HepG2 (cell line): ENCODE results near the gene ARHGEF7. TPM values are rescaled to one million over a fixed set of nuclear protein-coding genes. Genes with fewer than 3 reads are reported as not detected.

Experiments used
- ATAC-seq: fragments of 200-7000 bp; cut with Tn5 transposase; 3 replicates; pipeline ENCODE4 v1.9.1; 2020; ENCODE audit warnings: mild to moderate bottlenecking, moderate library complexity
- BruUV-seq: library from RNA; stranded (reverse); fragments of 400-500 nt; replicated peaks from 2 replicates; lab custom pipeline; 2021; lab: Mats Ljungman, UMichigan
- CTCF ChIA-PET: fragments of 300-600 bp; formaldehyde crosslinking; extraction: SDS; loops from one replicate; lab custom pipeline; 2021; ENCODE audit warnings: low total read pairs, inconsistent platforms, low intra/inter-chr PET ratio; lab: Yijun Ruan, JAX
- POLR2A ChIA-PET: fragments of 350-600 bp; sonication (Branson Sonifier 250); formaldehyde crosslinking; loops from one replicate; lab custom pipeline; 2020; ENCODE audit warnings: antibody characterized with exemption, inconsistent platforms; lab: Yijun Ruan, JAX
- DNase-seq: peaks from one replicate; pipeline ENCODE4 v3.0.0-alpha.2; 2015; ENCODE audit warnings: low spot score
- FAIRE-seq: peaks from 3 replicates; lab custom pipeline; 2011; peaks lifted over from hg19 to GRCh38; lab: Jason Lieb, UNC
- H2AFZ ChIP-seq: one replicate; pipeline ENCODE4 v1.6.1; 2011; ENCODE audit warnings: low read length, inconsistent platforms
- H3K27ac ChIP-seq: fragments of 300-600 bp; 3 replicates; pipeline ENCODE4 v1.8.0; 2011; ENCODE audit warnings: mixed run types, mild to moderate bottlenecking, mixed read lengths, low read length, inconsistent platforms; ENCODE audit not compliant: insufficient read depth; ENCODE audit errors: extremely low read length
- H3K27me3 ChIP-seq, 2 experiments: fragments of 200-600 bp in 1 of 2; 2 replicates in 1 of 2; 3 replicates in 1 of 2; pipeline versions ENCODE4 v1.6.0 to v1.8.0; 2011; ENCODE audit warnings: low read length in 2 of 2, mild to moderate bottlenecking in 2 of 2, moderate library complexity in 2 of 2, inconsistent platforms in 1 of 2; ENCODE audit not compliant: insufficient read depth in 2 of 2, control insufficient read depth in 1 of 2
- H3K36me3 ChIP-seq, 2 experiments: fragments of 200-600 bp in 1 of 2; replicated peaks in 1 of 2; 2 replicates in 1 of 2; 3 replicates in 1 of 2; pipeline versions ENCODE4 v1.5.1 to v1.8.0; 2011; ENCODE audit warnings: low read length in 2 of 2, inconsistent platforms in 1 of 2; ENCODE audit not compliant: insufficient read depth in 2 of 2, control insufficient read depth in 1 of 2
- H3K4me1 ChIP-seq: 2 replicates; pipeline ENCODE4 v1.5.1; 2012; ENCODE audit warnings: low read length, inconsistent platforms; ENCODE audit not compliant: insufficient read depth
- H3K4me2 ChIP-seq: 2 replicates; pipeline ENCODE4 v1.6.0; 2011; ENCODE audit warnings: low read depth, low read length, inconsistent platforms
- H3K4me3 ChIP-seq, 3 experiments: fragments of 200-600 bp in 1 of 3; sonication (generic), shearing (Covaris generic) in 1 of 3; replicated peaks in 1 of 3; 2 replicates each; pipeline ENCODE4 v1.5.1; 2011 to 2016; ENCODE audit warnings: low read length in 3 of 3, inconsistent platforms in 2 of 3, low read depth in 2 of 3, mild to moderate bottlenecking in 2 of 3, control low read depth in 1 of 3, mixed read lengths in 1 of 3; ENCODE audit not compliant: insufficient read depth in 1 of 3
- H3K79me2 ChIP-seq: one replicate; pipeline ENCODE4 v1.6.1; 2011; ENCODE audit warnings: low read length, inconsistent platforms; ENCODE audit not compliant: insufficient read depth
- H3K9ac ChIP-seq: 2 replicates; pipeline ENCODE4 v1.6.0; 2011; ENCODE audit warnings: mild to moderate bottlenecking, low read depth, low read length, inconsistent platforms; ENCODE audit not compliant: insufficient read depth
- H3K9me3 ChIP-seq: 2 replicates; pipeline ENCODE4 v1.5.1; 2012; ENCODE audit warnings: mild to moderate bottlenecking, low read length
- H4K20me1 ChIP-seq: 2 replicates; pipeline ENCODE4 v1.6.0; 2011; ENCODE audit warnings: inconsistent platforms, mild to moderate bottlenecking, low read length, moderate library complexity; ENCODE audit not compliant: insufficient read depth
- CBX2 ChIP-seq, 2 experiments: fragments of 200-600 bp in 1 of 2; sonication (generic); formaldehyde crosslinking in 1 of 2; IDR thresholded peaks; 2 replicates each; pipeline versions ENCODE4 v1.7.0 to v1.8.1; 2018 to 2022; ENCODE audit warnings: low read depth in 2 of 2, low read length in 1 of 2, mild to moderate bottlenecking in 1 of 2, missing genetic modification reagents in 1 of 2
- DNMT3B ChIP-seq: conservative IDR thresholded peaks from 2 replicates; pipeline ENCODE4 v1.6.1; 2016; ENCODE audit warnings: missing biosample characterization, control low read depth
- HOXA9 ChIP-seq: sonication (generic); formaldehyde crosslinking; IDR thresholded peaks from 2 replicates; pipeline ENCODE4 v1.8.1; 2022; ENCODE audit warnings: missing genetic modification reagents, mild to moderate bottlenecking, moderate library complexity, borderline replicate concordance
- NPAS2 ChIP-seq: sonication (generic); formaldehyde crosslinking; IDR thresholded peaks from 2 replicates; pipeline ENCODE4 v1.8.0; 2022; ENCODE audit warnings: mild to moderate bottlenecking, missing genetic modification reagents, borderline replicate concordance
- POLR2G ChIP-seq: fragments of 200-400 bp; formaldehyde crosslinking; IDR thresholded peaks from 2 replicates; pipeline ENCODE4 v1.6.1; 2018; ENCODE audit warnings: mild to moderate bottlenecking, low read depth, low read length, moderate library complexity
- PRPF4 ChIP-seq: fragments of 200-400 bp; formaldehyde crosslinking; IDR thresholded peaks from 2 replicates; pipeline ENCODE4 v1.6.1; 2016; ENCODE audit warnings: low read length, low read depth; ENCODE audit not compliant: poor library complexity, severe bottlenecking
- SSRP1 ChIP-seq: IDR thresholded peaks from 2 replicates; pipeline ENCODE4 v1.6.1; 2016; ENCODE audit warnings: control low read depth
- ZKSCAN1 ChIP-seq: fragments of 150-350 bp; IDR thresholded peaks from 2 replicates; pipeline ENCODE4 v1.6.1; 2014; ENCODE audit warnings: low read length
- ZNF329 ChIP-seq: sonication (generic); formaldehyde crosslinking; IDR thresholded peaks from 2 replicates; pipeline ENCODE4 v1.9.0; 2021; ENCODE audit warnings: low read depth, mild to moderate bottlenecking, missing genetic modification reagents
- ZNF605 ChIP-seq: sonication (generic); formaldehyde crosslinking; IDR thresholded peaks from 2 replicates; pipeline ENCODE4 v1.8.0; 2022; ENCODE audit warnings: mild to moderate bottlenecking, missing genetic modification reagents
- WGBS: methylation state at CpG from one replicate; pipeline ENCODE4 v1.1.6; 2017; ENCODE audit warnings: low lambda C conversion rate; 5-methylcytosine and 5-hydroxymethylcytosine counted together
- in situ Hi-C: cut with HindIII; loops from 2 replicates; pipeline ENCODE4 v1.10.0; 2017; ENCODE audit warnings: low pct_unique_long_range_greater_than_20kb; ENCODE audit not compliant: extremely low pct_ligation_motif_present
- intact Hi-C: fragments of 100-400 bp; cut with micrococcal nuclease; formaldehyde crosslinking; loops from one replicate; pipeline ENCODE4 v1.10.0; 2022; ENCODE audit not compliant: unreplicated experiment
- polyA plus RNA-seq, 8 experiments: library from polyadenylated mRNA; depleted of rRNA in 3 of 8; stranded (reverse) in 7 of 8; unstranded in 1 of 8; fragments of >200 nt; fragmentation: Illumina TruSeq in 4 of 8; extraction: Trizol in 4 of 8; gene quantifications; 2 replicates each; pipeline versions ENCODE4 v1.2.1 to v1.2.3, GENCODE V29; 2011 to 2016; ENCODE audit warnings: low read depth in 4 of 8, missing spikeins in 1 of 8, mixed read lengths in 1 of 8; ENCODE audit not compliant: insufficient read depth in 1 of 8
- total RNA-seq, 5 experiments: library from RNA; depleted of rRNA; stranded (reverse); fragments of >200 nt; fragmentation: Illumina TruSeq; extraction: Trizol; gene quantifications; 2 replicates each; pipeline ENCODE4 v1.2.3, GENCODE V29; 2016; ENCODE audit warnings: low read depth in 1 of 5

The ARHGEF7 gene
- total and polyA plus RNA-seq, 2 of the 13 experiments (the other 11 are each of a cell fraction or from before 2014, with no cell fraction given) = 15.7 to 22.3 TPM

DNA sequence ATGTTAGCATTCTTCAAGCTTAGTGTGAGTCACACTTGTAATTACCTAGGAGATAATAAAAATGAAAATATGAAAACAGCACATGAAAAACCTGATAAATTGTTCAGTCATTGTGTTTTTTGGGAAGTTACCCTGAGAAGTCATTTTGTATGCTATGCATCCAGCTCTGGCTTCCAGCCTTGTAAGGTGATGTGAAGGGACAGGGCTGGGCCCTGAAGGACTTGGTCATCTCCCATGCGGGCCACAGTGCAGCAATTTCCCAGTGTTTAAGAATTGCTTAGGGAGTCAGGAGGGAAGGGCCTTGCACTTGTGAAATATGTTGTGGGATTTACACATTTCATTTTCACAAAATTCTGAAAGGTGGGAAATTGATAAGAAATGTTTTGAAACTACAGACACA lies 41.3 kb downstream of the ARHGEF7 start:
- Histone ChIP-seq H3K79me2 (peaks cover 72% of the 10 kb centered on the region), H3K9me3 (no peaks in the 10 kb centered on the region), H4K20me1 (0 out of 2 replicates have a peak, but pooled peaks cover 5% of the 10 kb centered on the region), H3K4me1 (peaks cover 29% of the 10 kb centered on the region), H3K36me3 (peaks cover 0 to 5% of the 10 kb centered on the region in 2 experiments; a peak in 2 of 5 replicates), H3K9ac (no peak overlapping the region), H3K4me2 (no peak overlapping the region), H3K27me3 (no peaks in the 10 kb centered on the region; a peak in 2 of 5 replicates), H3K27ac (no peak overlapping the region), H3K4me3 (no peak overlapping the region), H2AFZ (no peak overlapping the region)
- in situ Hi-C loops = no loop called here
- intact Hi-C loops = no loop called here
- 79% methylated on average over 1 of the region's 1 CpG for WGBS
- no TSS peak for BruUV-seq
- FAIRE-seq (no peak), ATAC-seq (no peak), DNase-seq (no peak)
- ChIA-PET POLR2A (no interaction called here), CTCF (no interaction called here)
- TF ChIP-seq POLR2G = no peak
- TF ChIP-seq PRPF4 = no peak
- TF ChIP-seq SSRP1 = no peak
- no peak for TF ChIP-seq ZKSCAN1
- no peak for TF ChIP-seq DNMT3B (CRISPR knock-in tag)
- no peak for TF ChIP-seq ZNF605 (CRISPR knock-in tag)
- TF ChIP-seq CBX2 (IDR thresholded peaks at IDR 0.05; ENCODE audit: low read depth, low read length) = no peak
- TF ChIP-seq CBX2 (CRISPR knock-in tag; IDR thresholded peaks at IDR 0.05; ENCODE audit: low read depth) = no peak
- no peak for TF ChIP-seq HOXA9 (CRISPR knock-in tag)
- no peak for TF ChIP-seq NPAS2 (CRISPR knock-in tag)
- TF ChIP-seq ZNF329 (CRISPR knock-in tag) = no peak
